ENCODE measurements around the gene SNTG2. TPM values are rescaled to one million over a fixed set of nuclear protein-coding genes. Genes with fewer than 3 reads are reported as not detected.

The SNTG2 gene
- total and polyA plus RNA-seq, 12 donors, result 0.26 to 4.3 (median 0.72) TPM; not detected in 1

DNA sequence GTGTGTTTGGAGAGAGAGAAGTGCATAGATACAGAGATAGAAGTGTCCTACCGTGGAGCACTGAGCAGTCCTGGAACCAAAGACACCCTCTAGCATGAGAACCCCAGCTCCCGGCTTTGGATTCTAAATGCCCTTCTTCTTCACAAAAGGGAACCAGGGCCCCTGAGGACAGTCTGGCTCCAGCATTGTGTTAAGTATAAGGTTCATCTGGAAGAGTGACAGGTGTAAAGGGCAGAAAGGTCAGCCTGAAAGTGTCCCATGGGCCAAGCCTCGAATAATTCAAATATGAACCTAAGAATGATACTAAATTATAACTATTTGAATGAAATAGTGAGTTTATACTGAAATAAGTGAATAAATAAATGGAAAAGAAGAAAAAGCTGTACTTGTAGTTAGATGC lies 109.7 kb downstream of the SNTG2 start:
- Histone ChIP-seq H3K36me3 (replicated peaks in 1 of 2) (no peaks in the 10 kb centered on the region), H3K27ac (no peak overlapping the region), H3K9me3 (replicated peaks in 1 of 3) (no peaks in the 10 kb centered on the region), H3K27me3 (no peaks in the 10 kb centered on the region), H3K4me1 (replicated peaks in 1 of 2) (no peaks in the 10 kb centered on the region), H3K4me3 (no peak overlapping the region)
- intact Hi-C loops (cut with DNase I), result no loop called here
- WGBS, 4 donors, result 81 to 91% (median 89%) methylated on average over 3 of the region's 3 CpGs
- DNase-seq, result no peak
- TF ChIP-seq, protein P1, sequence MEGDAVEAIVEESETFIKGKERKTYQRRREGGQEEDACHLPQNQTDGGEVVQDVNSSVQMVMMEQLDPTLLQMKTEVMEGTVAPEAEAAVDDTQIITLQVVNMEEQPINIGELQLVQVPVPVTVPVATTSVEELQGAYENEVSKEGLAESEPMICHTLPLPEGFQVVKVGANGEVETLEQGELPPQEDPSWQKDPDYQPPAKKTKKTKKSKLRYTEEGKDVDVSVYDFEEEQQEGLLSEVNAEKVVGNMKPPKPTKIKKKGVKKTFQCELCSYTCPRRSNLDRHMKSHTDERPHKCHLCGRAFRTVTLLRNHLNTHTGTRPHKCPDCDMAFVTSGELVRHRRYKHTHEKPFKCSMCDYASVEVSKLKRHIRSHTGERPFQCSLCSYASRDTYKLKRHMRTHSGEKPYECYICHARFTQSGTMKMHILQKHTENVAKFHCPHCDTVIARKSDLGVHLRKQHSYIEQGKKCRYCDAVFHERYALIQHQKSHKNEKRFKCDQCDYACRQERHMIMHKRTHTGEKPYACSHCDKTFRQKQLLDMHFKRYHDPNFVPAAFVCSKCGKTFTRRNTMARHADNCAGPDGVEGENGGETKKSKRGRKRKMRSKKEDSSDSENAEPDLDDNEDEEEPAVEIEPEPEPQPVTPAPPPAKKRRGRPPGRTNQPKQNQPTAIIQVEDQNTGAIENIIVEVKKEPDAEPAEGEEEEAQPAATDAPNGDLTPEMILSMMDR (IDR thresholded peaks at IDR 0.05), result no peak
- no peak for TF ChIP-seq POLR2A (IDR thresholded peaks at IDR 0.05)

DNA sequence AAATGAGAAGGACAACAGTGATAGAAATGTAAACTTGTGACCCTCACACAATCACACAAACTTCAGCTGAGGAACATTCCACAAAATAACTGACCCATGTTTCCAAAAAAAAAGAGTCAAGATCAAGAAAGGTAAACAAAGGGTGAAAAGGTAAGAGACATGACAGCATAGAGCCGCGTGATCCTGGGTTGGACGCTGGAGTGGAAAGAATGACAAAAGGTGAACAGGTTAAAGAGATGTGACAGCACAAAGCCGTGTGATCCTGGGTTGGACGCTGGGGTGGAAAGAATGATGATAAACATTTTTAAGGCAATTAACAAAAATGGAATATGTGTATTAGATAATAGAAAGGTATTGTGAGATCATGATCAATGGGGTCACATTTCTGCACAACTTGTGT lies 110.3 kb downstream of the SNTG2 start:
- WGBS, 4 donors, result 46 to 71% (median 62%) methylated on average over 5 of the region's 5 CpGs
- H3K27me3 ChIP-seq, result no peaks in the 10 kb centered on the region
- DNase-seq, result no peak
- no peak overlapping the region for H3K27ac ChIP-seq
- no peak overlapping the region for H3K4me3 ChIP-seq
- TF ChIP-seq, protein P1 (IDR thresholded peaks at IDR 0.05), result no peak
- no peak for TF ChIP-seq POLR2A (IDR thresholded peaks at IDR 0.05)
- intact Hi-C loops (cut with DNase I), result no loop called here
- no peaks in the 10 kb centered on the region for H3K4me1 ChIP-seq (replicated peaks in 1 of 2)
- no peaks in the 10 kb centered on the region for H3K9me3 ChIP-seq (replicated peaks in 1 of 3)
- H3K36me3 ChIP-seq (replicated peaks in 1 of 2), result no peaks in the 10 kb centered on the region

DNA sequence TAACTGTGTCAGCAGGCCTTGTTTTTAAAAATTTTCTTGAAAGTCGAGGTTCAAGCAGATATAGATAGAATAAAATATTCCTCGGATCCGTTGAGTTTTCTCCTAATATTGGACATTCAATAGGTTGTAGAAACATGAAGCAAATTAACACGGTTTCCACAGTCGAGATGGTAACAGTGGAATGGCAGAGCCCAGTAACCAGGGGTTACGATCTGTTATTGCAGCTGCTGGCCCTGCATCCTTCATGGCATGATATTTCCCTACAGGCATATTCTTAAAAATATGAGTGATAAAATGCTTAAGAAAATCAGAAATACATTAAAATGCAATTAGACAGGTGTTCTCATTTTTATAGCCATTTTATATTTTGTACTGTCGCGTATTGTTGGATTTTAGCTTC lies 117.6 kb downstream of the SNTG2 start:
- Histone ChIP-seq H3K36me3 (replicated peaks in 1 of 2) (no peaks in the 10 kb centered on the region), H3K9me3 (replicated peaks in 1 of 3) (no peaks in the 10 kb centered on the region), H3K27me3 (no peaks in the 10 kb centered on the region), H3K4me1 (replicated peaks in 1 of 2) (no peaks in the 10 kb centered on the region), H3K4me3 (no peak overlapping the region), H3K27ac (no peak overlapping the region)
- intact Hi-C loops (cut with DNase I), result no loop called here
- WGBS, 4 donors, result 75 to 85% (median 78%) methylated on average over 8 of the region's 8 CpGs
- no peak for DNase-seq
- TF ChIP-seq, protein P1 (IDR thresholded peaks at IDR 0.05), result no peak
- TF ChIP-seq POLR2A (IDR thresholded peaks at IDR 0.05), result no peak

DNA sequence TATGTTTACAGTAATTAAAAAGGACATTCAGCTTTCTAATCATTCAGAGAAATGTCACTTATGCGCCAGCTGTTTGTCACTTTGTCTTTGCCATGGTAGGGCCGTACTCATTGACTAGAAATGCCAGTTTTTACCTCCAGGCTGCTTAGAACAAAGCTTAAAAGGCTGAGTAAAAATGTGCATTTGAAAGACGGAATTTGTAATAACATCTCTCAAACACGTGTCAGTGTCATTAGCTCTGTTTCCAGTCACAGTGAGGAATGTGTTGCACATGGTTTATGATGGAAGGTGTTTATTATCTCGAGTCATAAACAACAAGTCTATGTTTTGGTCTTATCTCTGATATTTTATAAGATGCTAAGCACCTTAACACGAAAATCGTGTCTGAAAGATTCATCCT lies 118.2 kb downstream of the SNTG2 start:
- intact Hi-C loops (cut with DNase I), result no loop called here
- H3K27me3 ChIP-seq, result no peaks in the 10 kb centered on the region
- H3K36me3 ChIP-seq (replicated peaks in 1 of 2), result no peaks in the 10 kb centered on the region
- no peak overlapping the region for H3K27ac ChIP-seq
- TF ChIP-seq, protein P1 (IDR thresholded peaks at IDR 0.05), result no peak
- no peak for TF ChIP-seq POLR2A (IDR thresholded peaks at IDR 0.05)
- no peak for DNase-seq
- no peaks in the 10 kb centered on the region for H3K9me3 ChIP-seq (replicated peaks in 1 of 3)
- no peaks in the 10 kb centered on the region for H3K4me1 ChIP-seq (replicated peaks in 1 of 2)
- H3K4me3 ChIP-seq, result no peak overlapping the region
- 44 to 66% (median 55%) methylated on average over 7 of the region's 7 CpGs for whole genome bisulfite sequencing, 4 donors
